ENCODE measurements around the gene ARHGAP25.

DNA sequence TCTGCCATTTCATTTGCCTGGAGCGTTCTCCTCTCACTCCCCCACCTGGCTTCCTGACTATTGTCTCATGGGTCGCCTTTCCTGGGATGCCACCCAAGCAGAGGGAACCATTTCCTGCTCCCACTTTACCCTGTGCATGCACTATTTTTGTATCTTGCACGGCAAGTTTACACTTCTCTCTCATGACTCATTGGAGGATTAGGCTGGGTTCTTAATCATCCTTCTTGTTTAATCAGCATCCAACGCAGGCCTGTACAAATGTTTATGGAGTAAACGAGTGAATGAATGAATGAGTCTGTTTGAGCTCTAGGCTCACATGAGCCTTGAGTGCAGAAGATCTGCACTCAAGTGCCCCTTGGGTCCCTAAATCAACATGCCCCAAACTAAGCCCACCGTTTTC is 3.8 kb upstream of the ARHGAP25 start:
- no peak for TF ChIP-seq POLR2A (IDR thresholded peaks at IDR 0.05)
- TF ChIP-seq, protein P1, sequence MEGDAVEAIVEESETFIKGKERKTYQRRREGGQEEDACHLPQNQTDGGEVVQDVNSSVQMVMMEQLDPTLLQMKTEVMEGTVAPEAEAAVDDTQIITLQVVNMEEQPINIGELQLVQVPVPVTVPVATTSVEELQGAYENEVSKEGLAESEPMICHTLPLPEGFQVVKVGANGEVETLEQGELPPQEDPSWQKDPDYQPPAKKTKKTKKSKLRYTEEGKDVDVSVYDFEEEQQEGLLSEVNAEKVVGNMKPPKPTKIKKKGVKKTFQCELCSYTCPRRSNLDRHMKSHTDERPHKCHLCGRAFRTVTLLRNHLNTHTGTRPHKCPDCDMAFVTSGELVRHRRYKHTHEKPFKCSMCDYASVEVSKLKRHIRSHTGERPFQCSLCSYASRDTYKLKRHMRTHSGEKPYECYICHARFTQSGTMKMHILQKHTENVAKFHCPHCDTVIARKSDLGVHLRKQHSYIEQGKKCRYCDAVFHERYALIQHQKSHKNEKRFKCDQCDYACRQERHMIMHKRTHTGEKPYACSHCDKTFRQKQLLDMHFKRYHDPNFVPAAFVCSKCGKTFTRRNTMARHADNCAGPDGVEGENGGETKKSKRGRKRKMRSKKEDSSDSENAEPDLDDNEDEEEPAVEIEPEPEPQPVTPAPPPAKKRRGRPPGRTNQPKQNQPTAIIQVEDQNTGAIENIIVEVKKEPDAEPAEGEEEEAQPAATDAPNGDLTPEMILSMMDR (IDR thresholded peaks at IDR 0.05): no peak
